Measurements from ENCODE around the gene CDH13. TPM values are rescaled to one million over a fixed set of nuclear protein-coding genes. Genes with fewer than 3 reads are reported as not detected.

The CDH13 gene
- total and polyA plus RNA-seq, 2 donors (not counting 1 experiment from before 2014, with no cell fraction given) = 27.6 to 96.7 TPM

GRCh38 chr16:83455716-83456115 lies 828.9 kb downstream of the CDH13 start:
- no peaks in the 10 kb centered on the region for H3K4me1 ChIP-seq (ENCODE audit: control insufficient read depth, extremely low read depth, insufficient read depth, low read length)
- H3K9me3 ChIP-seq (ENCODE audit: control insufficient read depth, insufficient read depth, low read depth, low read length) = no peaks in the 10 kb centered on the region
- no peak overlapping the region for H3K4me3 ChIP-seq (replicated peaks in 1 of 4; ENCODE audit: control extremely low read depth in 1 of 4, insufficient read depth in 1 of 4, low read depth in 3 of 4, low read length in 4 of 4)
- H3K27ac ChIP-seq (ENCODE audit: insufficient read depth, low read length) = no peak overlapping the region
- no peaks in the 10 kb centered on the region for H3K79me2 ChIP-seq (ENCODE audit: control insufficient read depth, insufficient read depth, low read length)
- TF ChIP-seq CTCF (conservative IDR thresholded peaks at IDR 0.05 in 1 of 2, IDR thresholded peaks at IDR 0.05 in 1 of 2; ENCODE audit: low read depth in 1 of 2, low read length in 2 of 2) (no peak), EZH2 (IDR thresholded peaks at IDR 0.05; ENCODE audit: low read length, missing control alignments) (no peak)
- DNase-seq (ENCODE audit: low read depth in 2 of 2) = no peak
- H3K9ac ChIP-seq (ENCODE audit: insufficient read depth, low read length) = no peak overlapping the region
- no peak overlapping the region for H3K4me2 ChIP-seq (ENCODE audit: extremely low read depth, insufficient read depth, low read length)
- H4K20me1 ChIP-seq (ENCODE audit: control insufficient read depth, extremely low read depth, insufficient read depth, low read length) = no peaks in the 10 kb centered on the region
- no peaks in the 10 kb centered on the region for H3K27me3 ChIP-seq (ENCODE audit: control insufficient read depth, insufficient read depth, low read length)
- no peaks in the 10 kb centered on the region for H3K36me3 ChIP-seq (ENCODE audit: control insufficient read depth, insufficient read depth, low read length)
- no peak overlapping the region for H2AFZ ChIP-seq (ENCODE audit: low read length)

GRCh38 chr16:83456934-83457333 lies 830.2 kb downstream of the CDH13 start:
- Histone ChIP-seq H2AFZ (ENCODE audit: low read length) (no peak overlapping the region), H3K27ac (ENCODE audit: insufficient read depth, low read length) (no peak overlapping the region)
- no peak for TF ChIP-seq EZH2 (IDR thresholded peaks at IDR 0.05; ENCODE audit: low read length, missing control alignments)
- no peak for TF ChIP-seq CTCF (conservative IDR thresholded peaks at IDR 0.05 in 1 of 2, IDR thresholded peaks at IDR 0.05 in 1 of 2; ENCODE audit: low read depth in 1 of 2, low read length in 2 of 2)

GRCh38 chr16:83458612-83459011 lies 831.8 kb downstream of the CDH13 start:
- TF ChIP-seq EZH2 (IDR thresholded peaks at IDR 0.05; ENCODE audit: low read length, missing control alignments) (no peak), CTCF (conservative IDR thresholded peaks at IDR 0.05 in 1 of 2, IDR thresholded peaks at IDR 0.05 in 1 of 2; ENCODE audit: low read depth in 1 of 2, low read length in 2 of 2) (no peak)
- peak; percentile 24 to 70 for DNase-seq (ENCODE audit: low read depth in 2 of 2)
- Histone ChIP-seq H3K4me1 (ENCODE audit: control insufficient read depth, extremely low read depth, insufficient read depth, low read length) (no peaks in the 10 kb centered on the region), H3K9ac (ENCODE audit: insufficient read depth, low read length) (no peak overlapping the region), H3K36me3 (ENCODE audit: control insufficient read depth, insufficient read depth, low read length) (no peaks in the 10 kb centered on the region), H3K4me2 (ENCODE audit: extremely low read depth, insufficient read depth, low read length) (no peak overlapping the region), H3K4me3 (replicated peaks in 1 of 4; ENCODE audit: control extremely low read depth in 1 of 4, insufficient read depth in 1 of 4, low read depth in 3 of 4, low read length in 4 of 4) (no peak overlapping the region), H3K79me2 (ENCODE audit: control insufficient read depth, insufficient read depth, low read length) (no peaks in the 10 kb centered on the region), H3K27ac (ENCODE audit: insufficient read depth, low read length) (no peak overlapping the region), H2AFZ (ENCODE audit: low read length) (no peak overlapping the region), H3K27me3 (ENCODE audit: control insufficient read depth, insufficient read depth, low read length) (no peaks in the 10 kb centered on the region), H4K20me1 (ENCODE audit: control insufficient read depth, extremely low read depth, insufficient read depth, low read length) (no peaks in the 10 kb centered on the region), H3K9me3 (ENCODE audit: control insufficient read depth, insufficient read depth, low read depth, low read length) (no peaks in the 10 kb centered on the region)

More at GRCh38 chr16:83456934-83457333, 830.2 kb downstream of the CDH13 start:
- no peak overlapping the region for H3K9ac ChIP-seq (ENCODE audit: insufficient read depth, low read length)
- H3K4me2 ChIP-seq (ENCODE audit: extremely low read depth, insufficient read depth, low read length) = no peak overlapping the region
- DNase-seq (ENCODE audit: low read depth in 2 of 2) = no peak
- H3K4me3 ChIP-seq (replicated peaks in 1 of 4; ENCODE audit: control extremely low read depth in 1 of 4, insufficient read depth in 1 of 4, low read depth in 3 of 4, low read length in 4 of 4) = no peak overlapping the region
- no peaks in the 10 kb centered on the region for H3K79me2 ChIP-seq (ENCODE audit: control insufficient read depth, insufficient read depth, low read length)
- H3K9me3 ChIP-seq (ENCODE audit: control insufficient read depth, insufficient read depth, low read depth, low read length) = no peaks in the 10 kb centered on the region
- H3K36me3 ChIP-seq (ENCODE audit: control insufficient read depth, insufficient read depth, low read length) = no peaks in the 10 kb centered on the region
- no peaks in the 10 kb centered on the region for H3K4me1 ChIP-seq (ENCODE audit: control insufficient read depth, extremely low read depth, insufficient read depth, low read length)
- no peaks in the 10 kb centered on the region for H3K27me3 ChIP-seq (ENCODE audit: control insufficient read depth, insufficient read depth, low read length)
- no peaks in the 10 kb centered on the region for H4K20me1 ChIP-seq (ENCODE audit: control insufficient read depth, extremely low read depth, insufficient read depth, low read length)

Measured in fibroblast of lung (primary cell).